ENCODE results near the gene ZNF263.

DNA sequence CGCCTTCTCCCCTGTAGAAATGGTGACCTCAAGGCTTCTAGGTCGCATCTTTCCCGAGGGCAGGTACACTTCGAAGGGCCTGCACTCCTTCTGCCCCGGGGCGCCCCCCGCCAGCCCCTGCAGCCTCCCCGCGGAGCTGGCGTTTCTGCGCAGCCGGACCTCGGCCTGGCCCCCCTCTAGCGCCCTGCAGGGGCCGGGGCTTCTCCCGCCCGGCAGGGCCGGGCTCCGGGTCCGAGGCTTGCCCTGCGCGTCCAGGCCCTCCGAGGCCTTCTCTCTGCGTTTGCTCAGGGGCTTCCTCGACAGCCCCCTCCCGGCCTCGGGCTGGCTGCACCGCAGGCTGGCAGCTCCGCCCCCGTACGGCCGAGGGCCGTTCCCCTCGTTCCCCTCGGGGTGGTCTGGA is 29.0 kb upstream of the ZNF263 start:
- TF ChIP-seq, protein P1, sequence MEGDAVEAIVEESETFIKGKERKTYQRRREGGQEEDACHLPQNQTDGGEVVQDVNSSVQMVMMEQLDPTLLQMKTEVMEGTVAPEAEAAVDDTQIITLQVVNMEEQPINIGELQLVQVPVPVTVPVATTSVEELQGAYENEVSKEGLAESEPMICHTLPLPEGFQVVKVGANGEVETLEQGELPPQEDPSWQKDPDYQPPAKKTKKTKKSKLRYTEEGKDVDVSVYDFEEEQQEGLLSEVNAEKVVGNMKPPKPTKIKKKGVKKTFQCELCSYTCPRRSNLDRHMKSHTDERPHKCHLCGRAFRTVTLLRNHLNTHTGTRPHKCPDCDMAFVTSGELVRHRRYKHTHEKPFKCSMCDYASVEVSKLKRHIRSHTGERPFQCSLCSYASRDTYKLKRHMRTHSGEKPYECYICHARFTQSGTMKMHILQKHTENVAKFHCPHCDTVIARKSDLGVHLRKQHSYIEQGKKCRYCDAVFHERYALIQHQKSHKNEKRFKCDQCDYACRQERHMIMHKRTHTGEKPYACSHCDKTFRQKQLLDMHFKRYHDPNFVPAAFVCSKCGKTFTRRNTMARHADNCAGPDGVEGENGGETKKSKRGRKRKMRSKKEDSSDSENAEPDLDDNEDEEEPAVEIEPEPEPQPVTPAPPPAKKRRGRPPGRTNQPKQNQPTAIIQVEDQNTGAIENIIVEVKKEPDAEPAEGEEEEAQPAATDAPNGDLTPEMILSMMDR (IDR thresholded peaks at IDR 0.05) = no peak
- TF ChIP-seq EZH2 (IDR thresholded peaks at IDR 0.05; ENCODE audit: borderline replicate concordance, insufficient read depth, low read depth, low read length, poor library complexity, severe bottlenecking) = no peak
